ENCODE data around the gene OGDH. TPM values are rescaled to one million over a fixed set of nuclear protein-coding genes. Genes with fewer than 3 reads are reported as not detected.
A peak's percentile ranks its signal among the peaks of the same experiment; 100 is the strongest.

The OGDH gene
- total RNA-seq, 1 donor from 2014 or later, result 67.1 TPM

GRCh38 chr7:44738876-44739665 is 132.6 kb downstream of the OGDH start:
- DNase-seq (ENCODE audit: low spot score), result no peak
- Mint-ChIP-seq H3K9me3 (ENCODE audit: unreplicated experiment) (no peaks in the 10 kb centered on the region), H3K4me3 (ENCODE audit: unreplicated experiment) (no peak overlapping the region), H3K27ac (ENCODE audit: unreplicated experiment) (no peak overlapping the region), H3K36me3 (ENCODE audit: low read depth, unreplicated experiment) (no peaks in the 10 kb centered on the region), H3K27me3 (ENCODE audit: unreplicated experiment) (peaks cover 1% of the 10 kb centered on the region), H3K4me1 (ENCODE audit: unreplicated experiment) (peaks cover 14% of the 10 kb centered on the region)
- no peak for TF ChIP-seq CTCF (IDR thresholded peaks at IDR 0.05; ENCODE audit: unreplicated experiment)

GRCh38 chr7:44740055-44740454 is 133.6 kb downstream of the OGDH start:
- Mint-ChIP-seq H3K4me1 (ENCODE audit: unreplicated experiment) (peaks cover 19% of the 10 kb centered on the region), H3K27ac (ENCODE audit: unreplicated experiment) (no peak overlapping the region), H3K4me3 (ENCODE audit: unreplicated experiment) (no peak overlapping the region), H3K9me3 (ENCODE audit: unreplicated experiment) (no peaks in the 10 kb centered on the region), H3K27me3 (ENCODE audit: unreplicated experiment) (peaks cover 1% of the 10 kb centered on the region), H3K36me3 (ENCODE audit: low read depth, unreplicated experiment) (no peaks in the 10 kb centered on the region)
- DNase-seq (ENCODE audit: low spot score), result no peak
- no peak for TF ChIP-seq CTCF (IDR thresholded peaks at IDR 0.05; ENCODE audit: unreplicated experiment)

DNA sequence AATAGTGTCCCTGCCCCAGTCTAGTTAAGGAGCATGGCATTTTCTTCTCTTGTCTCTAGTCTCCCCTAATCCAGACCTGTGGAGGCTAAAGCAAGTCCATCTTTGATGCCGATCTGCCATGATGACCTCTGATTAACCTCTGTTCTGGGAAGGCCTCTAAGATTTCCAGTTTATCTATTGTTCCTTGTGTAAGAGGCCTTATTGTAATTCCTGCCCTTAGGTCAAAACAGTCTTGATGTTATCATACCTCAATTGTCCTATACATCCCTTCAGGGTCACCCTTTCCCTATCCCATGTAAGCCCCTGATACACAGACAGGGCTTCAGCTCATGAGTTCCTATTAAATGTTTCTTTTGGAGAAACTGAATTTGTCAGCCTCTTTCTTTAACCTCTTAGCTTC is 137.3 kb downstream of the OGDH start:
- Mint-ChIP-seq H3K4me1 (ENCODE audit: unreplicated experiment) (peaks cover 24% of the 10 kb centered on the region), H3K27ac (ENCODE audit: unreplicated experiment) (peak overlapping the region; percentile 19), H3K9me3 (ENCODE audit: unreplicated experiment) (no peaks in the 10 kb centered on the region), H3K36me3 (ENCODE audit: low read depth, unreplicated experiment) (no peaks in the 10 kb centered on the region), H3K4me3 (ENCODE audit: unreplicated experiment) (peak overlapping the region; percentile 19), H3K27me3 (ENCODE audit: unreplicated experiment) (peaks cover 4% of the 10 kb centered on the region)
- no peak for DNase-seq (ENCODE audit: low spot score)
- no peak for TF ChIP-seq CTCF (IDR thresholded peaks at IDR 0.05; ENCODE audit: unreplicated experiment)

- Mint-ChIP-seq H3K36me3 (ENCODE audit: low read depth, unreplicated experiment) (peaks cover 5% of the 10 kb centered on the region), H3K27me3 (ENCODE audit: unreplicated experiment) (peaks cover 12% of the 10 kb centered on the region)
- no peak for TF ChIP-seq CTCF (IDR thresholded peaks at IDR 0.05; ENCODE audit: unreplicated experiment)
These were observed 141.9 kb downstream of the OGDH start, which contains the start of gene ZMIZ2 for GRCh38 chr7:44748045-44748947. TSS of gene ZMIZ2 (plus strand) at chr7:44748847. CDS start at chr7:44756250, 7,403 bp downstream.

More at GRCh38 chr7:44748045-44748947, 141.9 kb downstream of the OGDH start, which contains the start of gene ZMIZ2:
- peak within 1 kb of the TSS; percentile 71 for H3K27ac Mint-ChIP-seq (ENCODE audit: unreplicated experiment)
- DNase-seq (ENCODE audit: low spot score), result peak; percentile 95
- no peaks in the 10 kb centered on the region for H3K9me3 Mint-ChIP-seq (ENCODE audit: unreplicated experiment)
- peak within 1 kb of the TSS; percentile 89 for H3K4me3 Mint-ChIP-seq (ENCODE audit: unreplicated experiment)
- peaks cover 28% of the 10 kb centered on the region for H3K4me1 Mint-ChIP-seq (ENCODE audit: unreplicated experiment)
